Naive thymus-derived CD4-positive, alpha-beta T cell (primary cell): ENCODE results near the gene SPAG16. TPM values are rescaled to one million over a fixed set of nuclear protein-coding genes. Genes with fewer than 3 reads are reported as not detected.

ENCODE experiments used
- ATAC-seq: fragments of 150-1000 bp; cut with Tn5 transposase; 2 replicates; pipeline ENCODE4 v1.10.0; 2021; ENCODE audit warnings: mild to moderate bottlenecking, moderate library complexity
- CTCF ChIA-PET: fragments of 350-600 bp; sonication (Branson Sonifier 250); formaldehyde crosslinking; loops from one replicate; lab custom pipeline; 2021; ENCODE audit warnings: antibody characterized with exemption; lab: Charles Lee
- POLR2A ChIA-PET: fragments of 350-600 bp; sonication (Branson Sonifier 250); formaldehyde crosslinking; loops from one replicate; lab custom pipeline; 2021; ENCODE audit warnings: antibody characterized with exemption, inconsistent platforms; lab: Charles Lee
- DNase-seq, 9 donors: peaks; one replicate each; pipeline versions ENCODE4 v3.0.0 to v3.0.0-alpha.2; 2020 to 2022; ENCODE audit warnings: mixed read lengths in 1 of 9
- H3K27ac ChIP-seq: one replicate; pipeline ENCODE4 v1.7.0; 2013; ENCODE audit warnings: mild to moderate bottlenecking, low read depth, low read length, moderate library complexity
- H3K27me3 ChIP-seq, 2 donors: one replicate each; pipeline ENCODE4 v1.7.0; 2013; ENCODE audit warnings: low read length in 2 of 2, mild to moderate bottlenecking in 2 of 2, moderate library complexity in 2 of 2; ENCODE audit not compliant: control insufficient read depth in 2 of 2, insufficient read depth in 2 of 2
- H3K36me3 ChIP-seq, 3 experiments: 1 replicate in 2 of 3; 2 replicates in 1 of 3; pipeline ENCODE4 v1.7.0; 2013; ENCODE audit warnings: low read length in 3 of 3, mild to moderate bottlenecking in 3 of 3, moderate library complexity in 1 of 3; ENCODE audit not compliant: insufficient read depth in 3 of 3, control insufficient read depth in 2 of 3
- H3K4me1 ChIP-seq, 2 donors: one replicate each; pipeline ENCODE4 v1.7.0; 2013; ENCODE audit warnings: low read length in 2 of 2, mild to moderate bottlenecking in 2 of 2, moderate library complexity in 1 of 2; ENCODE audit not compliant: control insufficient read depth in 2 of 2, insufficient read depth in 2 of 2
- H3K4me3 ChIP-seq: 2 replicates; pipeline ENCODE4 v1.7.0; 2013; ENCODE audit warnings: mild to moderate bottlenecking, low read length
- H3K9me3 ChIP-seq, 3 experiments: 1 replicate in 2 of 3; 2 replicates in 1 of 3; pipeline ENCODE4 v1.7.0; 2013; ENCODE audit warnings: low read length in 3 of 3; ENCODE audit not compliant: control insufficient read depth in 2 of 3
- H3K27ac Mint-ChIP-seq, 9 donors: one replicate each; pipeline ENCODE4 v1.8.0; 2020 to 2022; ENCODE audit warnings: mixed read lengths in 9 of 9, mild to moderate bottlenecking in 8 of 9, moderate library complexity in 5 of 9, inconsistent platforms in 2 of 9
- H3K27me3 Mint-ChIP-seq, 5 donors: one replicate each; pipeline ENCODE4 v1.8.0; 2021 to 2022; ENCODE audit warnings: mixed read lengths in 5 of 5, mild to moderate bottlenecking in 1 of 5
- H3K36me3 Mint-ChIP-seq, 5 donors: one replicate each; pipeline ENCODE4 v1.8.0; 2020 to 2022; ENCODE audit warnings: mixed read lengths in 5 of 5, mild to moderate bottlenecking in 3 of 5, inconsistent platforms in 1 of 5
- H3K4me1 Mint-ChIP-seq, 7 donors: one replicate each; pipeline ENCODE4 v1.8.0; 2020 to 2022; ENCODE audit warnings: mixed read lengths in 7 of 7, mild to moderate bottlenecking in 3 of 7, inconsistent platforms in 1 of 7
- H3K4me3 Mint-ChIP-seq, 10 donors: one replicate each; pipeline ENCODE4 v1.8.0; 2020 to 2022; ENCODE audit warnings: mild to moderate bottlenecking in 10 of 10, mixed read lengths in 10 of 10, moderate library complexity in 6 of 10, inconsistent platforms in 2 of 10
- H3K9me3 Mint-ChIP-seq, 11 donors: one replicate each; pipeline ENCODE4 v1.8.0; 2020 to 2022; ENCODE audit warnings: mixed read lengths in 11 of 11, mild to moderate bottlenecking in 4 of 11, inconsistent platforms in 1 of 11, moderate library complexity in 1 of 11
- intact Hi-C, 2 donors: fragments of 100-400 bp; cut with micrococcal nuclease; formaldehyde crosslinking; loops; one replicate each; pipeline ENCODE4 v1.15.1; 2023
- polyA plus RNA-seq, 2 donors: library from polyadenylated mRNA; unstranded; fragments of 300-500 nt; fragmentation: Illumina TruSeq; gene quantifications; one replicate each; pipeline ENCODE4 v1.2.3, GENCODE V29; 2021
- total RNA-seq, 6 experiments: library from RNA in 5 of 6; stranded (reverse) in 5 of 6; gene quantifications; 1 replicate in 5 of 6; 2 replicates in 1 of 6; pipeline ENCODE4 v1.2.3 and lab custom pipeline; 2021 to 2026

SPAG16 gene
- total and polyA plus RNA-seq, 7 experiments from 2014 or later = 4.7 to 20.2 (median 7.4) TPM

DNA sequence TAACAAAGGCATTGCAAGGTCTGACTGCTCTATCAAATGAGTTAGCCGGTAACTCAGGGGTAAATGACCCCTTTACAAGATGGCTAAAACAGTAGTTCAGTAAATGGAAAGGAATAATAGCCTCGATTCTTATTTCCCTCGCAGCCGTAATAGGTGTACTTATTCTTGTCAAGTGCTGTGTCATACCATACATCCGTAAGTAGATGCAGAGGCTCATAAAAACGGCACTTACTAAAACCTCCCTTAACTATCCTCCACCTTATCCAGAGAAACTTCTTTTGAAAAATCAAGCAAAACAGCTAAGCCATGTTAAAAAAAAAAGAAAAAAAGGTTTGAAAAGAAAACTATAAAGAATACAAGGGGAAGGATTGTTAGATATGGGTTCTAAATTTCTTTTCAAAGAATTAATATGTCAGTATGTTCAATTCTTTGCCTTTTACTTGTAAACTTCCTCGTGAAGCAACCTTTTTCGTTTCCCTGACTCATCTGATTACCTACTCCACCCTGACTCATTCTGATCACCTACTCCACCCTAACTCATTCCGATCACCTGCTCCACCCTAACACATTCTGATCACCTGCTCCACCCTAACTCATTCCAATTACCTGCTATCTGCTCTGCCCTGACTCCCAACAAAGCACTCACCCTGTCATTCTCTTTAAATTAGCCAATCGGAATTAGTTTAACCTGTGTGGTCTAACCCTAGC lies 127.5 kb downstream of the SPAG16 start:
- peaks cover 0 to 3% (median 0%) of the 10 kb centered on the region in 7 donors for H3K4me1 Mint-ChIP-seq
- DNase-seq (no peak), ATAC-seq (no peak)
- Histone ChIP-seq H3K36me3 (no peaks in the 10 kb centered on the region), H3K27ac (no peak overlapping the region), H3K4me3 (no peak overlapping the region), H3K4me1 (no peaks in the 10 kb centered on the region), H3K9me3 (no peaks in the 10 kb centered on the region), H3K27me3 (no peaks in the 10 kb centered on the region)
- peaks cover 0 to 11% (median 9%) of the 10 kb centered on the region in 5 donors for H3K27me3 Mint-ChIP-seq
- no peak overlapping the region for H3K27ac Mint-ChIP-seq
- H3K4me3 Mint-ChIP-seq = no peak overlapping the region
- intact Hi-C loops = no loop called here
- ChIA-PET POLR2A (no interaction called here), CTCF (no interaction called here)
- H3K36me3 Mint-ChIP-seq = no peaks in the 10 kb centered on the region
- H3K9me3 Mint-ChIP-seq = peaks cover 0 to 3% (median 0%) of the 10 kb centered on the region in 11 donors

DNA sequence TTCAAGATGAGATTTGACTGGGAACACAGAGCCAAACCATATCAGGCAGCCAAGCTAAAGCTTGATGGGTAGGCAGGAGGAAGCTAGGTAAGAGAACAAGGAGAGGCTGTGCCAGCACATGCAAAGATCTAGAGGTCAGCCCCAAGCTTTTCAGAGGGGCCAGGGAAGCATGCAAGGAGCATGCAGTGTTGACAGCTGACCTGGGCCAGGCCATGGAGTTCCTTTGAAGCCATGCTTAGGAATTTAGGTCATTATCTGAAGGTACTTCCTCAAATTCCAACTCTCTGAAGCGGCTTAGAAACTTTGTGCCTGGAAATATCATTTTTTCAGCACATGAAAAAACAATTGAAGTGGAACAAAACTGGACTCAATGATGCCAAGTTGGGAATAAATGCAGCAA lies 130.8 kb downstream of the SPAG16 start:
- Histone ChIP-seq H3K27ac (no peak overlapping the region), H3K4me3 (no peak overlapping the region), H3K27me3 (no peaks in the 10 kb centered on the region), H3K4me1 (no peaks in the 10 kb centered on the region), H3K36me3 (no peaks in the 10 kb centered on the region), H3K9me3 (no peaks in the 10 kb centered on the region)
- H3K9me3 Mint-ChIP-seq = no peaks in the 10 kb centered on the region
- no peaks in the 10 kb centered on the region for H3K27me3 Mint-ChIP-seq
- no peak overlapping the region for H3K4me3 Mint-ChIP-seq
- DNase-seq (no peak), ATAC-seq (no peak)
- H3K4me1 Mint-ChIP-seq = peaks cover 0 to 3% (median 0%) of the 10 kb centered on the region in 7 donors
- intact Hi-C loops = no loop called here
- ChIA-PET POLR2A (no interaction called here), CTCF (no interaction called here)
- H3K27ac Mint-ChIP-seq = no peak overlapping the region
- H3K36me3 Mint-ChIP-seq = no peaks in the 10 kb centered on the region

DNA sequence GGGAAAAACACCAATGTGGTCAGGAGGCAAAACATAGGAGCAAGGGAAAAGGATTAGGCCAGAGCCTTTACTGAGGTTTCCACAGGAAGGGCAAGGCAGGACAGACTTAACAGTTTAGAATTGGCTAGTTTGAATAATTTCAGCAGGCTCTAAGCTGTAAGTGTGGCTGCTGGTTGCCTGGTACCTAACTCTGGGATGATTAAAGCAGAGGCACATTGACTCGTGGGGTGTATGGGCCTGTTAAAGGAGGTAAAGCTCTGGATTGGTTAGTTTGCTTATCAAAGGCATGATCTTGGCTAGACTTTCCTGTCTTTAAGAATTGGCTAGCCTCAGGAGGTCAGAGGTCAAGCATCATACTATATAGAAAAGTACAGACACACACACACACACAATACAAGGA lies 132.6 kb downstream of the SPAG16 start:
- H3K27ac Mint-ChIP-seq = no peak overlapping the region
- Histone ChIP-seq H3K27ac (no peak overlapping the region), H3K36me3 (no peaks in the 10 kb centered on the region), H3K27me3 (no peaks in the 10 kb centered on the region), H3K4me1 (no peaks in the 10 kb centered on the region), H3K4me3 (no peak overlapping the region), H3K9me3 (no peaks in the 10 kb centered on the region)
- no peak overlapping the region for H3K4me3 Mint-ChIP-seq
- H3K4me1 Mint-ChIP-seq = peaks cover 0 to 3% (median 0%) of the 10 kb centered on the region in 7 donors
- H3K27me3 Mint-ChIP-seq = no peaks in the 10 kb centered on the region
- CTCF ChIA-PET = no interaction called here
- H3K36me3 Mint-ChIP-seq = no peaks in the 10 kb centered on the region
- ATAC-seq (no peak), DNase-seq (no peak)
- POLR2A ChIA-PET = no interaction called here
- intact Hi-C loops = no loop called here
- no peaks in the 10 kb centered on the region for H3K9me3 Mint-ChIP-seq

DNA sequence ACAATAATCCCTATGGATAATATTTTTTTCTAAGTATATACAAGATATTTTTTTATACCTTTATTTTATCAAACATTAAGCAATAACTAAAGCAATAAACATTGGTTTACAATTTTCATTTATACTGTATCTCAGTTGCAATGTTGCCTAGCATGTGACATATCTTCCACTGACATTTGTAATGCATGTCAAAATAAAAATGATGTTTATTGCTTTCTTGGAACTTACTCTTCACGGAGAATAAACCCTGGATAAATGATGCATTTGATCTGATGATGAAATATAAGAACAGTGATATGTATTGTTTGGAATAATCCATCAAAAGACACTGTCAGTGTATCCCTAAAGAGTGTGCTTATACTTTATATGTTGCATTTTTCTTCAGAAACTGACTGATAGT lies 135.7 kb downstream of the SPAG16 start:
- DNase-seq (no peak), ATAC-seq (no peak)
- Histone ChIP-seq H3K9me3 (no peaks in the 10 kb centered on the region), H3K4me3 (no peak overlapping the region), H3K36me3 (no peaks in the 10 kb centered on the region), H3K27me3 (no peaks in the 10 kb centered on the region), H3K27ac (no peak overlapping the region), H3K4me1 (no peaks in the 10 kb centered on the region)
- H3K4me3 Mint-ChIP-seq = no peak overlapping the region
- H3K9me3 Mint-ChIP-seq = no peaks in the 10 kb centered on the region
- no peaks in the 10 kb centered on the region for H3K27me3 Mint-ChIP-seq
- CTCF ChIA-PET = no interaction called here
- POLR2A ChIA-PET = no interaction called here
- H3K27ac Mint-ChIP-seq = no peak overlapping the region
- H3K4me1 Mint-ChIP-seq = no peaks in the 10 kb centered on the region
- no peaks in the 10 kb centered on the region for H3K36me3 Mint-ChIP-seq
- intact Hi-C loops = no loop called here

DNA sequence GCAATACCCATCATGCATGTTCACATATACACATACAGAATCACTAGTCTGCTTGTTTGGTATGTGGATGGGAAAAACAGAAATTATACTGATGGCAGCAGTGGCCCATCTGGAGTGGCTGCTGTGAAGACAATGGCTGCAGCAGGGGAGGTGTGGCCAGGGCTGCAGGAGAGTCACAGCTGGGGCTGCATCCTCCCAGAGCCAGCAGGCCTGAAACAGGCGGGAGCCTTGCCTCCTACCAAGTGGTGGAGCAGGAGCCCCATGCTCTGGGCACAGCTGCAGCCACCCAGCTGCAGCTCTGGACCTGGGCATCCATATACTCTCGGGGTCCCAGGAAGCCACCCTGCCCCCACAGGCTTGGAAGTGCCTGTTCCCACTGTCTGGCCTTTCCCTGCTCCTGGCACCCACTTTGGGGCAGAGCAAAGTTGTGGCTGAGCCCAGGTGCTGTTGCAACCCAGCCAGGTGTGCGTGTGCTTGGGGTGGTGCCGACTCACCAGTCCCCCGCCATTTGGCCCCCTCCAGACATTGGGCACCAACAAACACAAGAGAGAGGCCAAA lies 136.6 kb downstream of the SPAG16 start:
- no peaks in the 10 kb centered on the region for H3K27me3 ChIP-seq
- H3K4me3 ChIP-seq = no peak overlapping the region
- H3K36me3 ChIP-seq = no peaks in the 10 kb centered on the region
- Mint-ChIP-seq H3K4me1 (no peaks in the 10 kb centered on the region), H3K36me3 (no peaks in the 10 kb centered on the region), H3K27ac (no peak overlapping the region), H3K4me3 (no peak overlapping the region), H3K27me3 (no peaks in the 10 kb centered on the region), H3K9me3 (no peaks in the 10 kb centered on the region)
- ChIA-PET POLR2A (no interaction called here), CTCF (no interaction called here)
- no peak overlapping the region for H3K27ac ChIP-seq
- ATAC-seq = no peak
- H3K4me1 ChIP-seq = no peaks in the 10 kb centered on the region
- intact Hi-C loops = no loop called here
- no peaks in the 10 kb centered on the region for H3K9me3 ChIP-seq
- no peak for DNase-seq

DNA sequence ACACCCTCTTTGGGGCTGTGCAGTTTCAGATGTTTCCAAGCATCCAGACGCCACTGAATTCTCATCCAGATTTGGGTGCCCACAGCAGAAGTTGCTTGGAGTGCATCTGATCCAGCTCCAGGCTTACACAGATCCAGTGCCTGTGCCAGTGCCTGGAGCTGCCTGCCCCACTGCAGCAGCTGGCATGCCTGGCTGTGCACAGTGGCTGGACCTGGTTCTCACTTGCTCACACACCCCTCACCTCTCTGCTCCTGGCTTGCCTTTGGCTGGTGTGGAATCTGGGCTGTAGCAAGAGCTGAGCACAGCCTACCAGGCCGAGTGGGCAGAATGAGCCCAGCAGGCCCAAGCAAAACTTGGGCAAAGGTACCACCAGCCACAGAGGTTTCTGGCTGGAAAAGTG lies 137.9 kb downstream of the SPAG16 start:
- no peaks in the 10 kb centered on the region for H3K4me1 ChIP-seq
- H3K4me3 ChIP-seq = no peak overlapping the region
- no peaks in the 10 kb centered on the region for H3K36me3 ChIP-seq
- no peak overlapping the region for H3K27ac ChIP-seq
- H3K27me3 ChIP-seq = no peaks in the 10 kb centered on the region
- ATAC-seq (no peak), DNase-seq (no peak)
- Mint-ChIP-seq H3K4me3 (no peak overlapping the region), H3K9me3 (no peaks in the 10 kb centered on the region), H3K36me3 (no peaks in the 10 kb centered on the region), H3K27me3 (no peaks in the 10 kb centered on the region), H3K27ac (no peak overlapping the region), H3K4me1 (no peaks in the 10 kb centered on the region)
- intact Hi-C loops = no loop called here
- CTCF ChIA-PET = no interaction called here
- POLR2A ChIA-PET = no interaction called here
- H3K9me3 ChIP-seq = no peaks in the 10 kb centered on the region

DNA sequence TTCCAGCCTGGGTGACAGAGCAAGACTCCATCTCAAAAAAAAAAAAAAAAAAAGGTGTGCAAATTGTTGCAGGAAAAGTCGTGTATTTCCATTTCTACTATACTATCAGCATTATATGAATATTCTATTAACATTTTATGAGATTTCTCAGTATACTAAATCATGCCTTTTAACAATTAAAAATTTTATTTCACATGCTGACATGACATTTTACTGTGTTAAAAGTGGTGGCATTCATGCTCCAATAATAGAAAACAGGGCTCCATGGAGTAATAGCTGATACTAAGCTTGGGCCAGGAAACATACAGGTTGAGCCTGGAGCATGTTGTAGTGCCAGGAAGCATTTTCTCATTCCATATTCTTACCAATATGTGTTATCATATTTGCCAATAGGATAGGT lies 141.4 kb downstream of the SPAG16 start:
- no peak overlapping the region for H3K27ac ChIP-seq
- ATAC-seq = no peak
- Mint-ChIP-seq H3K27me3 (no peaks in the 10 kb centered on the region), H3K27ac (no peak overlapping the region), H3K4me1 (no peaks in the 10 kb centered on the region), H3K36me3 (peaks cover 0 to 4% (median 0%) of the 10 kb centered on the region in 5 donors), H3K4me3 (no peak overlapping the region), H3K9me3 (peaks cover 0 to 22% (median 10%) of the 10 kb centered on the region in 11 donors)
- H3K4me1 ChIP-seq = no peaks in the 10 kb centered on the region
- DNase-seq = no peak
- no peaks in the 10 kb centered on the region for H3K36me3 ChIP-seq
- H3K4me3 ChIP-seq = no peak overlapping the region
- intact Hi-C loops = no loop called here
- CTCF ChIA-PET = no interaction called here
- H3K9me3 ChIP-seq = no peaks in the 10 kb centered on the region
- POLR2A ChIA-PET = no interaction called here
- H3K27me3 ChIP-seq = no peaks in the 10 kb centered on the region
